Activated CD8-positive, alpha-beta memory T cell treated with anti-CD3 and anti-CD28 coated beads for 48 hours (primary cell): ENCODE data around the gene CDS2.

ENCODE experiments used
- DNase-seq, 3 experiments: peaks; one replicate each; pipeline ENCODE4 v3.0.0-alpha.2; 2020; ENCODE audit warnings: low read depth in 2 of 3, low spot score in 2 of 3

The CDS2 gene

GRCh38 chr20:5150226-5151076 lies 23.6 kb downstream of the CDS2 start:
- DNase-seq: no peak

GRCh38 chr20:5153152-5153467 lies 26.3 kb downstream of the CDS2 start:
- no peak for DNase-seq

- DNase-seq: no peak
Measured at GRCh38 chr20:5153612-5154542, 27.1 kb downstream of the CDS2 start.

- DNase-seq: no peak
Measured at GRCh38 chr20:5154543-5154925, 27.7 kb downstream of the CDS2 start.

GRCh38 chr20:5155404-5155803 lies 28.6 kb downstream of the CDS2 start:
- no peak for DNase-seq

GRCh38 chr20:5156675-5157448 lies 30.1 kb downstream of the CDS2 start:
- DNase-seq: no peak

- no peak for DNase-seq
Measured at GRCh38 chr20:5159928-5160327, 33.1 kb downstream of the CDS2 start.

- DNase-seq: no peak
Measured at GRCh38 chr20:5160882-5161281, 34.1 kb downstream of the CDS2 start.

GRCh38 chr20:5161536-5162164 lies 34.8 kb downstream of the CDS2 start:
- DNase-seq: no peak

- DNase-seq: no peak
Measured at GRCh38 chr20:5164645-5165625, 38.1 kb downstream of the CDS2 start.

GRCh38 chr20:5168651-5169396 lies 42.0 kb downstream of the CDS2 start:
- no peak for DNase-seq

- no peak for DNase-seq
Measured at GRCh38 chr20:5170341-5170740, 43.5 kb downstream of the CDS2 start.

- DNase-seq: no peak
Measured at GRCh38 chr20:5171064-5171789, 44.4 kb downstream of the CDS2 start.

- DNase-seq: no peak
Measured at GRCh38 chr20:5171790-5172164, 45.0 kb downstream of the CDS2 start.

GRCh38 chr20:5172167-5172601 lies 45.4 kb downstream of the CDS2 start:
- DNase-seq: no peak

GRCh38 chr20:5172903-5173463 lies 46.2 kb downstream of the CDS2 start:
- no peak for DNase-seq

- DNase-seq: no peak
Measured at GRCh38 chr20:5173751-5174150, 46.9 kb downstream of the CDS2 start.

GRCh38 chr20:5177071-5177470 lies 50.3 kb downstream of the CDS2 start:
- no peak for DNase-seq
